Epithelial cell of proximal tubule (primary cell): ENCODE results near the gene ASXL1. TPM values are rescaled to one million over a fixed set of nuclear protein-coding genes. Genes with fewer than 3 reads are reported as not detected.

Source experiments
- DNase-seq: peaks from one replicate; pipeline ENCODE4 v3.0.0-alpha.2; 2011; ENCODE audit warnings: low read depth
- H3K4me3 ChIP-seq: 2 replicates; pipeline ENCODE4 v1.5.1; 2011; ENCODE audit warnings: low read depth, mild to moderate bottlenecking, low read length
- CTCF ChIP-seq: conservative IDR thresholded peaks from 2 replicates; pipeline ENCODE4 v1.5.1; 2012; ENCODE audit warnings: low read depth, mild to moderate bottlenecking, low read length
- total RNA-seq: library from RNA; depleted of rRNA; stranded (reverse); fragments of >200 nt; gene quantifications from 2 replicates; pipeline ENCODE4 v1.2.3, GENCODE V29; 2015

The ASXL1 gene
- total RNA-seq, 1 donor from 2014 or later: 34.2 TPM

GRCh38 chr20:32474009-32474716, 116.0 kb downstream of the ASXL1 start:
- no peak for DNase-seq
- no peak for TF ChIP-seq CTCF
- H3K4me3 ChIP-seq: peak overlapping the region; percentile 41

- no peak for TF ChIP-seq CTCF
- H3K4me3 ChIP-seq: peak overlapping the region; percentile 41
- DNase-seq: no peak
Observed at GRCh38 chr20:32474717-32474966, 116.5 kb downstream of the ASXL1 start.

GRCh38 chr20:32474967-32475811, 117.1 kb downstream of the ASXL1 start:
- no peak for DNase-seq
- peak overlapping the region; percentile 41 for H3K4me3 ChIP-seq
- TF ChIP-seq CTCF: peak; percentile 4

- TF ChIP-seq CTCF: no peak
- DNase-seq: no peak
- H3K4me3 ChIP-seq: no peak overlapping the region
Observed at GRCh38 chr20:32476684-32477593, 118.8 kb downstream of the ASXL1 start.

GRCh38 chr20:32477594-32478512, 119.7 kb downstream of the ASXL1 start:
- no peak for TF ChIP-seq CTCF
- DNase-seq: no peak

GRCh38 chr20:32478576-32478975, 120.4 kb downstream of the ASXL1 start:
- H3K4me3 ChIP-seq: no peak overlapping the region
- no peak for DNase-seq
- TF ChIP-seq CTCF: no peak

More at GRCh38 chr20:32477594-32478512, 119.7 kb downstream of the ASXL1 start:
- H3K4me3 ChIP-seq: no peak overlapping the region
